Breast epithelium (tissue), 3 donors: ENCODE measurements around the gene KDM5B.

Experiments used
- CTCF ChIP-seq, 3 donors: fragments of 450-650 bp; IDR thresholded peaks; one replicate each; pipeline ENCODE4 v1.5.1; 2016 to 2017; ENCODE audit warnings: antibody characterized with exemption in 3 of 3, mild to moderate bottlenecking in 3 of 3, moderate library complexity in 3 of 3
- POLR2A ChIP-seq: fragments of 450-650 bp; IDR thresholded peaks from one replicate; pipeline ENCODE4 v1.6.1; 2016; ENCODE audit warnings: antibody characterized with exemption, mild to moderate bottlenecking, moderate library complexity

- TF ChIP-seq CTCF (IDR thresholded peaks at IDR 0.05) (no peak), POLR2A (no peak)
Observed at GRCh38 chr1:202796670-202797069, 11.6 kb downstream of the KDM5B start.
